ENCODE data around the gene DNAJB7. TPM values are rescaled to one million over a fixed set of nuclear protein-coding genes. Genes with fewer than 3 reads are reported as not detected.

Gene DNAJB7
- total and polyA plus RNA-seq, 2 donors (not counting 3 experiments of a cell fraction or from before 2014, with no cell fraction given), result not detected

DNA sequence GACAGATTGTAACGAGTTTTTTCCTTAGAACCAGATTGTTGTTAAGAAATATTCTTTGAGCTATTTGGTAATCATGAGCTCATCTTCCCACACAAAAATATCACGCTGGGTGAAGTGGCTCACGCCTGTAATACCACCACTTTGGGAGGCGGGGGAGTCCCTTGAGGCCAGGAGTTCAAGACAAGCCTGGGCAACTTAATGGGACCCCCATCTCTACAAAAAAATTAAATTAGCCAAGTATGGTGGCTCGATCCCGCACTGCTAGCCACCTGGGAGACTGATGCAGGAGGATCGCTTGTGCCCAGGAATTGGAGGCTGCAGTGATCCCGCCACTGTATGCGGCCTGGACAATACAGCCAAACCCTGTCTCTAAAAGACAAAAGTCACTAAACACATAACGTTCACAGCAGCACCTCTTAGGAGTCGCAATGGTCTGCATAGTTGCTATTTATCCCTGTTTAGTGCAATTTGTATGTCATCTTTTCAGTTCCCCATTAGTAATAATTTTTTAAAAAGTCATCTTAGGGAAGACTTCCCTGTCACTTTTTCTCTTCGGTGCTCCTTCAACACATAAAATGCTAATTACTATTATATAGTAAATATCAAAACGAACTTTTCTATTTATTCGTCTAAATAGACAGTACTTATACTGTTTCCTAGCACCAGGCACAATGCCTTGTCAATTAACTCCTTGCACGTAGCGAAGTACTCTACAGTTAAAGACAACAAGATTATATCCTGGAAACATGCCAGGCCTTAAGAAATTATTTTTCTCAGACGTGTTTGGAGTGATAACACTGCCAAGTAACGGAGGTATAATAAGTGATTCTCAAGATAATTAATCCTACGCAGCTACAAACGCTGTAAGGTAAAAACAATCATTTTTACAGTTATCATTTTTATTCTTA is 6.6 kb downstream of the DNAJB7 start:
- peaks cover 80% of the 10 kb centered on the region for H3K79me2 ChIP-seq (ENCODE audit: control insufficient read depth, insufficient read depth, low read length)
- H3K4me3 ChIP-seq (replicated peaks in 1 of 3; ENCODE audit: insufficient read depth in 1 of 3, low read depth in 1 of 3, low read length in 3 of 3), result peak overlapping the region; percentile 76 to 99 (median 94)
- peak; percentile 50 for FAIRE-seq
- H3K9me3 ChIP-seq (replicated peaks; ENCODE audit: control insufficient read depth, insufficient read depth, low read length), result no peaks in the 10 kb centered on the region
- POLR2A ChIA-PET, result no interaction called here
- no peaks in the 10 kb centered on the region for H3K27me3 ChIP-seq (ENCODE audit: control insufficient read depth in 2 of 2, insufficient read depth in 2 of 2, low read length in 2 of 2)
- no peak for DNase-seq (ENCODE audit: low read depth, low spot score)
- BruUV-seq (replicated peaks), result TSS peak; percentile 20
- H3K27ac ChIP-seq (ENCODE audit: insufficient read depth, low read depth, low read length), result peak overlapping the region; percentile 93
- no peaks in the 10 kb centered on the region for H3K9me1 ChIP-seq (replicated peaks; ENCODE audit: control insufficient read depth, extremely low read depth, insufficient read depth, low read length)
- no peak overlapping the region for H2AFZ ChIP-seq (ENCODE audit: low read depth, low read length)
- peak overlapping the region; percentile 86 for H3K9ac ChIP-seq (replicated peaks; ENCODE audit: extremely low read depth, insufficient read depth, low read length)
- CTCF ChIA-PET, result interaction anchor here (1.4 kb wide), 1 partner anchor 36 kb away, joined by 3 read pairs; the partner anchor contains the start of gene SLC25A17
- peaks cover 27% of the 10 kb centered on the region for H3K4me1 ChIP-seq (ENCODE audit: control insufficient read depth, extremely low read depth, insufficient read depth, low read length)
- intact Hi-C loops (cut with micrococcal nuclease) (no loop called here), dilution Hi-C loops (cut with MboI; ENCODE audit: extremely low pct_ligation_motif_present, low sequenced_read_pairs) (no loop called here)
- H3K36me3 ChIP-seq (ENCODE audit: control insufficient read depth in 2 of 2, extremely low read depth in 1 of 2, insufficient read depth in 2 of 2, low read length in 2 of 2), result no peaks in the 10 kb centered on the region
- TF ChIP-seq POLR2AphosphoS5 (IDR thresholded peaks at IDR 0.05; ENCODE audit: insufficient read depth, low read depth, low read length), result no peak
- no peak for TF ChIP-seq FOS (IDR thresholded peaks at IDR 0.05; ENCODE audit: borderline replicate concordance, insufficient read depth, low read length)
- peaks cover 7% of the 10 kb centered on the region for H4K20me1 ChIP-seq (replicated peaks; ENCODE audit: control insufficient read depth, extremely low read depth, insufficient read depth, low read length)
- peak overlapping the region; percentile 97 for H3K4me2 ChIP-seq (ENCODE audit: insufficient read depth, low read length)

GRCh38 chr22:40853961-40854360 is 8.0 kb downstream of the DNAJB7 start:
- H3K4me3 ChIP-seq (replicated peaks in 1 of 3; ENCODE audit: insufficient read depth in 1 of 3, low read depth in 1 of 3, low read length in 3 of 3), result peak overlapping the region in 1 of 3 experiments; percentile 48
- peak; percentile 2 for DNase-seq (ENCODE audit: low read depth, low spot score)
- peaks cover 86% of the 10 kb centered on the region for H3K79me2 ChIP-seq (ENCODE audit: control insufficient read depth, insufficient read depth, low read length)
- peak overlapping the region; percentile 5 for H3K9ac ChIP-seq (replicated peaks; ENCODE audit: extremely low read depth, insufficient read depth, low read length)
- BruUV-seq (replicated peaks), result no TSS peak
- dilution Hi-C loops (cut with MboI; ENCODE audit: extremely low pct_ligation_motif_present, low sequenced_read_pairs) (no loop called here), intact Hi-C loops (cut with micrococcal nuclease) (no loop called here)
- H3K9me1 ChIP-seq (replicated peaks; ENCODE audit: control insufficient read depth, extremely low read depth, insufficient read depth, low read length), result no peaks in the 10 kb centered on the region
- H3K27ac ChIP-seq (ENCODE audit: insufficient read depth, low read depth, low read length), result no peak overlapping the region
- peaks cover 7% of the 10 kb centered on the region for H4K20me1 ChIP-seq (replicated peaks; ENCODE audit: control insufficient read depth, extremely low read depth, insufficient read depth, low read length)
- FAIRE-seq, result no peak
- ChIA-PET CTCF (interaction anchor here (1.4 to 2.1 kb wide), 2 partner anchors 35 to 45 kb away, joined by 3 to 13 read pairs; partner anchors contain the start of gene SLC25A17), POLR2A (no interaction called here)
- no peaks in the 10 kb centered on the region for H3K27me3 ChIP-seq (ENCODE audit: control insufficient read depth in 2 of 2, insufficient read depth in 2 of 2, low read length in 2 of 2)
- H3K9me3 ChIP-seq (replicated peaks; ENCODE audit: control insufficient read depth, insufficient read depth, low read length), result no peaks in the 10 kb centered on the region
- H3K4me1 ChIP-seq (ENCODE audit: control insufficient read depth, extremely low read depth, insufficient read depth, low read length), result peaks cover 27% of the 10 kb centered on the region
- no peak for TF ChIP-seq MAX (IDR thresholded peaks at IDR 0.05; ENCODE audit: insufficient read depth, insufficient read length)
- TF ChIP-seq MYC (IDR thresholded peaks at IDR 0.05; ENCODE audit: low read depth, low read length), result no peak
- no peak for TF ChIP-seq POLR2A (IDR thresholded peaks at IDR 0.05; ENCODE audit: low read depth, low read length)
- TF ChIP-seq EZH2 (IDR thresholded peaks at IDR 0.05; ENCODE audit: borderline replicate concordance, low read depth, low read length, severe bottlenecking), result no peak
- H3K36me3 ChIP-seq (ENCODE audit: control insufficient read depth in 2 of 2, extremely low read depth in 1 of 2, insufficient read depth in 2 of 2, low read length in 2 of 2), result peaks cover 2 to 4% of the 10 kb centered on the region in 2 experiments
- H3K4me2 ChIP-seq (ENCODE audit: insufficient read depth, low read length), result peak overlapping the region; percentile 97
- no peak overlapping the region for H2AFZ ChIP-seq (ENCODE audit: low read depth, low read length)
